HG02970 (cell line): ENCODE measurements around the gene KLHL29.

ENCODE experiments used
- ATAC-seq: cut with Tn5 transposase; IDR thresholded peaks from one replicate; pipeline ENCODE4 v1.9.1; 2021; ENCODE audit warnings: mild to moderate bottlenecking, moderate library complexity, moderate number of reproducible peaks; ENCODE audit not compliant: unreplicated experiment, low FRiP score

KLHL29 gene

GRCh38 chr2:23441414-23441813 lies 56.4 kb downstream of the KLHL29 start:
- no peak for ATAC-seq

- ATAC-seq: no peak
These were observed 60.5 kb downstream of the KLHL29 start for GRCh38 chr2:23445450-23445868.

- no peak for ATAC-seq
These were observed 61.9 kb downstream of the KLHL29 start for GRCh38 chr2:23446916-23447315.

GRCh38 chr2:23447405-23447804 lies 62.4 kb downstream of the KLHL29 start:
- no peak for ATAC-seq

- ATAC-seq: no peak
These were observed 63.9 kb downstream of the KLHL29 start for GRCh38 chr2:23448906-23449305.

GRCh38 chr2:23449413-23449812 lies 64.4 kb downstream of the KLHL29 start:
- ATAC-seq: peak; percentile 67

GRCh38 chr2:23449831-23450331 lies 64.9 kb downstream of the KLHL29 start:
- no peak for ATAC-seq

- no peak for ATAC-seq
These were observed 67.4 kb downstream of the KLHL29 start for GRCh38 chr2:23452372-23452771.

- ATAC-seq: no peak
These were observed 68.0 kb downstream of the KLHL29 start for GRCh38 chr2:23452853-23453420.

GRCh38 chr2:23453432-23453831 lies 68.5 kb downstream of the KLHL29 start:
- ATAC-seq: no peak

GRCh38 chr2:23453836-23454460 lies 69.0 kb downstream of the KLHL29 start:
- ATAC-seq: no peak

GRCh38 chr2:23454501-23455120 lies 69.6 kb downstream of the KLHL29 start:
- ATAC-seq: no peak

GRCh38 chr2:23456396-23456795 lies 71.4 kb downstream of the KLHL29 start:
- ATAC-seq: no peak

- no peak for ATAC-seq
These were observed 72.1 kb downstream of the KLHL29 start for GRCh38 chr2:23456881-23457760.

GRCh38 chr2:23457990-23458682 lies 73.2 kb downstream of the KLHL29 start:
- no peak for ATAC-seq

- ATAC-seq: no peak
These were observed 74.1 kb downstream of the KLHL29 start for GRCh38 chr2:23459032-23459431.

- ATAC-seq: no peak
These were observed 75.2 kb downstream of the KLHL29 start for GRCh38 chr2:23460228-23460627.

- ATAC-seq: no peak
These were observed 76.0 kb downstream of the KLHL29 start for GRCh38 chr2:23460993-23461392.

- no peak for ATAC-seq
These were observed 79.2 kb downstream of the KLHL29 start for GRCh38 chr2:23464156-23464555.

- ATAC-seq: no peak
These were observed 80.0 kb downstream of the KLHL29 start for GRCh38 chr2:23464905-23465537.
